Muscle of leg (tissue), 11 donors: ENCODE results near the gene C1QL4. TPM values are rescaled to one million over a fixed set of nuclear protein-coding genes. Genes with fewer than 3 reads are reported as not detected.

Source experiments
- DNase-seq: peaks from one replicate; pipeline ENCODE4 v3.0.0; 2013
- H3K27ac ChIP-seq: one replicate; pipeline ENCODE4 v1.5.1; 2013; ENCODE audit warnings: mild to moderate bottlenecking, low read length, control low read depth
- H3K27me3 ChIP-seq: one replicate; pipeline ENCODE4 v1.6.1; 2013; ENCODE audit warnings: low read length; ENCODE audit not compliant: control insufficient read depth, insufficient read depth
- H3K36me3 ChIP-seq: one replicate; pipeline ENCODE4 v1.6.1; 2013; ENCODE audit warnings: low read length; ENCODE audit not compliant: control insufficient read depth, insufficient read depth
- H3K4me1 ChIP-seq: one replicate; pipeline ENCODE4 v1.6.1; 2013; ENCODE audit warnings: low read length; ENCODE audit not compliant: control insufficient read depth, insufficient read depth
- H3K4me3 ChIP-seq: one replicate; pipeline ENCODE4 v1.5.1; 2013; ENCODE audit warnings: low read length, control low read depth
- H3K9me3 ChIP-seq: replicated peaks from 2 replicates; pipeline ENCODE4 v1.6.1; 2013; ENCODE audit warnings: low read depth, low read length; ENCODE audit not compliant: control insufficient read depth
- WGBS: methylation state at CpG from one replicate; pipeline ENCODE4 v1.1.5; 2013; ENCODE audit warnings: missing lambda C conversion rate; ENCODE audit not compliant: insufficient coverage; 5-methylcytosine and 5-hydroxymethylcytosine counted together
- polyA plus RNA-seq, 8 donors: library from polyadenylated mRNA; unstranded; fragments of 120-200 nt; gene quantifications; one replicate each; pipeline versions ENCODE4 v1.2.1 to v1.2.3, GENCODE V29; 2013; ENCODE audit warnings: inconsistent platforms in 1 of 8, low replicate concordance in 1 of 8; ENCODE audit not compliant: insufficient read length in 8 of 8, insufficient read depth in 1 of 8
- total RNA-seq: library from RNA; stranded (reverse); fragments of 120-200 nt; gene quantifications from one replicate; pipeline ENCODE4 v1.2.4, GENCODE V29; 2013

Gene C1QL4
- total and polyA plus RNA-seq, 9 donors = 0.05 to 0.27 (median 0.12) TPM; not detected in 2

GRCh38 chr12:49366096-49366651 lies 29.2 kb upstream of the C1QL4 start:
- H3K4me1 ChIP-seq = peaks cover 11% of the 10 kb centered on the region
- peak overlapping the region; percentile 98 for H3K27ac ChIP-seq
- no peaks in the 10 kb centered on the region for H3K9me3 ChIP-seq
- H3K4me3 ChIP-seq = peak overlapping the region; percentile 86
- no peaks in the 10 kb centered on the region for H3K36me3 ChIP-seq
- DNase-seq = no peak
- 3% methylated on average over 30 of the region's 38 CpGs for WGBS
- H3K27me3 ChIP-seq = no peaks in the 10 kb centered on the region

- H3K36me3 ChIP-seq = no peaks in the 10 kb centered on the region
- no peaks in the 10 kb centered on the region for H3K27me3 ChIP-seq
- H3K27ac ChIP-seq = no peak overlapping the region
- no CpG with 5 or more reads among the region's 5 CpGs for WGBS
- H3K9me3 ChIP-seq = no peaks in the 10 kb centered on the region
- H3K4me3 ChIP-seq = no peak overlapping the region
- peaks cover 11% of the 10 kb centered on the region for H3K4me1 ChIP-seq
- DNase-seq = no peak
These were observed 28.6 kb upstream of the C1QL4 start for GRCh38 chr12:49365542-49365941.

- H3K36me3 ChIP-seq = no peaks in the 10 kb centered on the region
- H3K9me3 ChIP-seq = no peaks in the 10 kb centered on the region
- peak; percentile 56 for DNase-seq
- peaks cover 11% of the 10 kb centered on the region for H3K4me1 ChIP-seq
- H3K4me3 ChIP-seq = no peak overlapping the region
- no peaks in the 10 kb centered on the region for H3K27me3 ChIP-seq
- no CpG with 5 or more reads among the region's 1 CpG for WGBS
- H3K27ac ChIP-seq = no peak overlapping the region
These were observed 28.0 kb upstream of the C1QL4 start for GRCh38 chr12:49364989-49365388.

DNA sequence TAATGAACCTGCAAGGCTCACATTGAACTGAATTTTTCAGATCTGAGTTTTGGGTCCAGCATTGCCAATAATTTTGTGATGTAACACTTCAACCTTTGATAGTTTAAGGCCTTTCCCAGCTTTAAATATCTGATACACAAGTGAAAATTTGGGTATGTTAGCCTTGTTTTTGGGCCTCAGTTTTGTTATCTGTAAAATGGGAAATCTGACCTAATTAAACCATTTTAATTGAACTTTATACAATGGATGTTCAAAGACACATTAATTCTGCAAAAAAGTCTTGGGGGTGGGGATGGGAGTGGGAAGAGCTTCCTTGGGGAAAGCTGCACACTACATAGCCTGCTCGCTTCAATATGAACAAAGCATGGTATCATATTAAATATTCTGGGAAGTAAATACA lies 25.1 kb upstream of the C1QL4 start:
- H3K4me1 ChIP-seq = peaks cover 3% of the 10 kb centered on the region
- no peak overlapping the region for H3K27ac ChIP-seq
- no peaks in the 10 kb centered on the region for H3K27me3 ChIP-seq
- WGBS = no CpG with 5 or more reads among the region's 1 CpG
- no peak overlapping the region for H3K4me3 ChIP-seq
- DNase-seq = no peak
- H3K36me3 ChIP-seq = no peaks in the 10 kb centered on the region
- no peaks in the 10 kb centered on the region for H3K9me3 ChIP-seq

DNA sequence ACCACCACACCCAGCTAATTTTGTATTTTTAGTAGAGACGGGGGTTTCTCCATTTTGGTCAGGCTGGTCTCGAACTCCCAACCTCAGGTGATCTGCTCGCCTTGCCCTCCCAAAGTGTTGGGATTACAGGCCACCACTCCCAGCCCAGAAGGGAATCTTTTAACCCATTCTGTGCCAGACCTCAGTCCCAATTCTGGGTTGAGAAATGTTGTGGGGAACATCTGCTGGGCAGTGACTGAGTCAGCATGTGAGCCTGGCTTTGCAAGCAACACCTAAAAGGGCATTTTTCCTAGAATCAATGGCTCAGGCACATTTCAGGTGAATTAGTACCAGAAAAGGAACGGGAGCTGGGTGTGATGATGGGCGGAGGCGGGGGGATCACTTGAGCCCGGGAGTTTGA lies 22.7 kb upstream of the C1QL4 start:
- 100% methylated on average over 1 of the region's 7 CpGs for WGBS

DNA sequence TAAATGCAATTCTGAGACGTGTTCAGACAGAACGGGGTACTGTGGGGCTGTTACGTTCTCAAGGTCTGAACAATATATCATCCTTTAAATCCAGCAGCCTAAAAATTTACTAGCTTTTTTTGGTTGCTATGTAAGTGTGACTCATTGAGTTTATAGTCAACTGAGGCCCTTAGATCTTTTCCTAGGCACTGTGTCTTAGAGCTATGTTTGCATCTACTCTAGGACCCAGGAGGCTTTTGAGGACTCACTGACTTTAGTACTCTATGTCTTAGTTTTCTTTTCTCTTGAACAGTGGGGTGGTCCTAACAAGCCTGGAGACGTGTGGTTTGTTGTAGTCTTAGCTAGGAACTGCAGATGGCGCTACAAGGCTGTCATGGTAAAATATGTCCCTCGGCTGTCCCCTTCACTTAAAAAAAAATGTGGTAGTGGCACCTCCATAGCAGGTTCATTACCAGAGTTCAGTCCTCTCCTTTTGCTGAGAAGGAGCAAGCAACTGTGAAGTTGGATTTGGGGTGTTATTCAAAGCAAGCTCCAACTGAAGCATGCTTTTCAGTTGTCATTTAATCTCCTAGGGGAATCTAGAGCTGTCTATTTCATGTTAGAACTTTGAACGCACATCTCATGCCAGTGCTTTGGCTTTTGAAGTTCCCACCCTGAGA lies 21.6 kb upstream of the C1QL4 start:
- H3K27ac ChIP-seq = no peak overlapping the region
- no peak overlapping the region for H3K4me3 ChIP-seq
- no peaks in the 10 kb centered on the region for H3K36me3 ChIP-seq
- no peaks in the 10 kb centered on the region for H3K9me3 ChIP-seq
- peaks cover 7% of the 10 kb centered on the region for H3K27me3 ChIP-seq
- H3K4me1 ChIP-seq = no peaks in the 10 kb centered on the region
- DNase-seq = peak; percentile 77
- WGBS = 20% methylated on average over 1 of the region's 7 CpGs

More for the DNA sequence above, 22.7 kb upstream of the C1QL4 start:
- Histone ChIP-seq H3K4me3 (no peak overlapping the region), H3K4me1 (no peaks in the 10 kb centered on the region), H3K27me3 (peaks cover 3% of the 10 kb centered on the region), H3K36me3 (no peaks in the 10 kb centered on the region), H3K9me3 (no peaks in the 10 kb centered on the region), H3K27ac (no peak overlapping the region)
- no peak for DNase-seq

GRCh38 chr12:49357103-49357678 lies 20.2 kb upstream of the C1QL4 start:
- Histone ChIP-seq H3K27me3 (peaks cover 14% of the 10 kb centered on the region), H3K27ac (no peak overlapping the region), H3K36me3 (no peaks in the 10 kb centered on the region), H3K9me3 (no peaks in the 10 kb centered on the region), H3K4me1 (no peaks in the 10 kb centered on the region), H3K4me3 (no peak overlapping the region)
- DNase-seq = peak; percentile 56
- WGBS = no CpG with 5 or more reads among the region's 3 CpGs

- Histone ChIP-seq H3K27ac (no peak overlapping the region), H3K27me3 (peaks cover 22% of the 10 kb centered on the region), H3K36me3 (no peaks in the 10 kb centered on the region), H3K9me3 (no peaks in the 10 kb centered on the region), H3K4me3 (no peak overlapping the region), H3K4me1 (no peaks in the 10 kb centered on the region)
- no peak for DNase-seq
- 84% methylated on average over 5 of the region's 10 CpGs for WGBS
These were observed 18.9 kb upstream of the C1QL4 start for GRCh38 chr12:49355913-49356312.

GRCh38 chr12:49352351-49352750 lies 15.4 kb upstream of the C1QL4 start:
- no peak overlapping the region for H3K4me3 ChIP-seq

GRCh38 chr12:49349266-49349665 lies 12.3 kb upstream of the C1QL4 start:
- Histone ChIP-seq H3K4me3 (no peak overlapping the region), H3K4me1 (peaks cover 29% of the 10 kb centered on the region), H3K36me3 (no peaks in the 10 kb centered on the region), H3K27me3 (peaks cover 74% of the 10 kb centered on the region), H3K9me3 (no peaks in the 10 kb centered on the region), H3K27ac (no peak overlapping the region)
- WGBS = 85% methylated on average over 10 of the region's 11 CpGs
- no peak for DNase-seq

More at GRCh38 chr12:49352351-49352750, 15.4 kb upstream of the C1QL4 start:
- H3K27ac ChIP-seq = no peak overlapping the region
- peaks cover 48% of the 10 kb centered on the region for H3K27me3 ChIP-seq
- H3K4me1 ChIP-seq = peaks cover 7% of the 10 kb centered on the region
- H3K36me3 ChIP-seq = no peaks in the 10 kb centered on the region
- no CpG with 5 or more reads among the region's 2 CpGs for WGBS
- no peak for DNase-seq
- H3K9me3 ChIP-seq = no peaks in the 10 kb centered on the region
